SU-DHL-6 (cell line): ENCODE results near the gene ZFHX3.

Source experiments
- H2AFZ ChIP-seq: fragments of 200-600 bp; sonication (generic); 2 replicates; pipeline ENCODE4 v1.6.1; 2014; ENCODE audit warnings: low read depth, mild to moderate bottlenecking, moderate library complexity, mixed read lengths, antibody characterized with exemption, low read length; ENCODE audit not compliant: severe bottlenecking
- H3F3A ChIP-seq: fragments of 200-600 bp; shearing (Covaris generic); 2 replicates; pipeline ENCODE4 v1.6.0; 2016; ENCODE audit warnings: antibody characterized with exemption, mild to moderate bottlenecking; ENCODE audit not compliant: insufficient read depth
- H3K27ac ChIP-seq: fragments of 200-600 bp; sonication (generic); 2 replicates; pipeline ENCODE4 v1.5.1; 2016; ENCODE audit warnings: low read depth, mild to moderate bottlenecking, low read length, moderate library complexity, mixed read lengths
- H3K27me3 ChIP-seq: fragments of 200-600 bp; sonication (generic), shearing (Covaris generic); 2 replicates; pipeline ENCODE4 v1.6.0; 2014; ENCODE audit warnings: mild to moderate bottlenecking, low read length
- H3K36me3 ChIP-seq: fragments of 200-600 bp; sonication (generic); 2 replicates; pipeline ENCODE4 v1.6.1; 2014; ENCODE audit warnings: mild to moderate bottlenecking, low read length, mixed read lengths
- H3K4me2 ChIP-seq: fragments of 300-600, 200-600 bp; shearing (Covaris generic), sonication (generic); 2 replicates; pipeline ENCODE4 v1.6.0; 2014; ENCODE audit warnings: low read length, low read depth, mild to moderate bottlenecking; ENCODE audit not compliant: poor library complexity, severe bottlenecking
- H3K4me3 ChIP-seq: fragments of 200-600 bp; sonication (generic); 2 replicates; pipeline ENCODE4 v1.5.1; 2014; ENCODE audit warnings: antibody characterized with exemption, low read length, mild to moderate bottlenecking, mixed read lengths; ENCODE audit not compliant: insufficient read depth, poor library complexity, severe bottlenecking
- H3K79me2 ChIP-seq: fragments of 200-600 bp; sonication (generic); 2 replicates; pipeline ENCODE4 v1.6.1; 2014; ENCODE audit warnings: mild to moderate bottlenecking, low read length, moderate library complexity; ENCODE audit not compliant: insufficient read depth
- H3K9ac ChIP-seq: fragments of 200-600 bp; sonication (generic); 2 replicates; pipeline ENCODE4 v1.7.0; 2014; ENCODE audit warnings: mild to moderate bottlenecking, low read length
- H3K9me2 ChIP-seq: fragments of 200-600 bp; sonication (generic); replicated peaks from 2 replicates; pipeline ENCODE4 v1.6.1; 2014; ENCODE audit warnings: low read length; ENCODE audit not compliant: insufficient read depth
- H3K9me3 ChIP-seq: fragments of 200-600 bp; sonication (generic); 2 replicates; pipeline ENCODE4 v1.6.1; 2014; ENCODE audit warnings: low read length, mixed read lengths; ENCODE audit not compliant: insufficient read depth
- H4K20me1 ChIP-seq: fragments of 200-600 bp; sonication (generic); 2 replicates; pipeline ENCODE4 v1.6.1; 2014; ENCODE audit warnings: low read depth, mild to moderate bottlenecking, antibody characterized with exemption, low read length, moderate library complexity, mixed read lengths
- CTCF ChIP-seq: fragments of 200-600 bp; sonication (generic); IDR thresholded peaks from one replicate; pipeline ENCODE4 v1.5.1; 2017; ENCODE audit warnings: antibody characterized with exemption, mild to moderate bottlenecking, low read length, moderate library complexity; ENCODE audit not compliant: insufficient read depth, poor library complexity, severe bottlenecking
- EZH2phosphoT487 ChIP-seq: fragments of 200-600 bp; sonication (generic), shearing (Covaris generic); conservative IDR thresholded peaks from 2 replicates; pipeline ENCODE4 v1.6.1; 2018; ENCODE audit warnings: mild to moderate bottlenecking, antibody characterized with exemption, low read length, moderate library complexity, mixed read lengths

Gene ZFHX3

GRCh38 chr16:73017321-73017720, 30.6 kb downstream of the ZFHX3 start:
- no peaks in the 10 kb centered on the region for H3K36me3 ChIP-seq
- TF ChIP-seq EZH2phosphoT487 (no peak), CTCF (no peak)
- H4K20me1 ChIP-seq: no peaks in the 10 kb centered on the region
- H2AFZ ChIP-seq: no peak overlapping the region
- no peaks in the 10 kb centered on the region for H3K9me2 ChIP-seq
- H3K4me3 ChIP-seq: no peak overlapping the region
- H3K27ac ChIP-seq: no peak overlapping the region
- H3K4me2 ChIP-seq: no peak overlapping the region
- no peak overlapping the region for H3K9ac ChIP-seq
- H3F3A ChIP-seq: no peaks in the 10 kb centered on the region
- no peaks in the 10 kb centered on the region for H3K27me3 ChIP-seq
- H3K9me3 ChIP-seq: no peaks in the 10 kb centered on the region
- H3K79me2 ChIP-seq: no peaks in the 10 kb centered on the region

GRCh38 chr16:73016488-73016830, 31.5 kb downstream of the ZFHX3 start:
- Histone ChIP-seq H2AFZ (no peak overlapping the region), H3K27me3 (no peaks in the 10 kb centered on the region), H3K36me3 (no peaks in the 10 kb centered on the region), H3K9me2 (no peaks in the 10 kb centered on the region), H3K4me2 (no peak overlapping the region), H3K27ac (no peak overlapping the region), H3K9me3 (no peaks in the 10 kb centered on the region), H3K9ac (no peak overlapping the region), H3K4me3 (no peak overlapping the region), H3F3A (no peaks in the 10 kb centered on the region), H4K20me1 (no peaks in the 10 kb centered on the region), H3K79me2 (no peaks in the 10 kb centered on the region)
- TF ChIP-seq CTCF (no peak), EZH2phosphoT487 (no peak)

- H2AFZ ChIP-seq: no peak overlapping the region
- H3K79me2 ChIP-seq: no peaks in the 10 kb centered on the region
- H3K9me3 ChIP-seq: no peaks in the 10 kb centered on the region
- no peaks in the 10 kb centered on the region for H3K27me3 ChIP-seq
- TF ChIP-seq EZH2phosphoT487 (no peak), CTCF (no peak)
- no peak overlapping the region for H3K9ac ChIP-seq
- H3K4me3 ChIP-seq: no peak overlapping the region
- no peaks in the 10 kb centered on the region for H3F3A ChIP-seq
- no peak overlapping the region for H3K4me2 ChIP-seq
- no peaks in the 10 kb centered on the region for H3K9me2 ChIP-seq
- no peak overlapping the region for H3K27ac ChIP-seq
- H3K36me3 ChIP-seq: no peaks in the 10 kb centered on the region
- no peaks in the 10 kb centered on the region for H4K20me1 ChIP-seq
These were observed 32.1 kb downstream of the ZFHX3 start for GRCh38 chr16:73015612-73016487.
